Suprapubic skin (tissue), 3 donors: Measurements from ENCODE around the gene F10.

ENCODE experiments used
- EP300 ChIP-seq: sonication (generic); formaldehyde crosslinking; IDR thresholded peaks from one replicate; pipeline ENCODE4 v1.6.1; 2017; ENCODE audit warnings: antibody characterized with exemption
- POLR2A ChIP-seq, 2 donors: fragments of 450-650 bp; IDR thresholded peaks; one replicate each; pipeline ENCODE4 v1.6.1; 2017; ENCODE audit warnings: antibody characterized with exemption in 2 of 2, mild to moderate bottlenecking in 2 of 2, moderate library complexity in 2 of 2
- TF ChIP-seq, protein P1 (sequence below), 2 donors: fragments of 200-600 bp in 1 of 2; fragments of 450-650 bp in 1 of 2; sonication (generic) in 1 of 2; IDR thresholded peaks; one replicate each; pipeline ENCODE4 v1.5.1; 2016 to 2019; ENCODE audit warnings: antibody characterized with exemption in 2 of 2, mild to moderate bottlenecking in 1 of 2, moderate library complexity in 1 of 2

DNA sequence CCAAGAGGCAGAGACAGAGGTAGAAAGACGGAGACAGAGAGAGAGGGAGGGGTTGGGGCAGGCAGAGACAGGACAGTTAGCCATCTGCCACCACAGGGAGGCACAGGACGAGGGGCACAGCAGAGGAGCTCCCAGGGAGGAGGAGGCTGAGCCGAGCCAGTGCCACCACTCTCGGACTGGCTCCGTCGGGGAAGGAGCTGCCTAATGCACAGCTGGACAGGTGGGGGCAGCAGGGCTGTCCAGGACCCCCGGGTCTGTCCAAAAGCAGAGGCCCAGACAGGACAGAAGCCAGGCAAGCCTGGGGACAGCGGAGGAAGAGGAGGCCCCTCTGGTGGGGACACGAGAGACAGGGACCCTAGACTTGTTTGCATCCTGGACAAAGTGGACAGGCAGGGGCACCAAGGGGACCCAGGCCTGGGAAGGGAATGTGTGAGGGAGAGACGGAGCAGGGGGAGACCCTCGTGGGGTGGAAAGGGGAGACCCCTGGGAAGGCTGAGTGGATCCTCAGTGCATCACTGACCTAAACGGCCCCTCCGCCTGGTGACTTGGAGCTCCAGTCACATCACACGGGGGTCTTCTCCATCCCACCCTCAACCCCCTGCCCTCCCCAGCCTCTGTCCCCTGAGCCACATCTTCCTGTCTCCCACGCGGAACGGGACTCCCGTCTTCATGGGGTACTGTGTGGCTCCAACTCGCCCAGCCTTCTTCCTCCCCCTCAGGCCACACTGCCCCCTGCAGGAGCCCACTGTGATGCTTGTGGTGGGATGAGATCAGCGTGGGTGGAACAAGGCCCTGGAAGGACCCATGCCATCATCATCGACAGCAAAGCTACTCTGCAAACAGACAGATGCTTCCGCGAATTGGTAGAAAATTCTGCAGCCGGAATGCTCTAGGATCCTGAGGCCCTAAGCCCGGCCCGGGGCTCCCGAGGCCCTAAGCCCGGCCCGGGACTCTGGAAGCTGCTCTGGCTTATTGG, 915 bp downstream of the F10 start:
- TF ChIP-seq, protein P1, sequence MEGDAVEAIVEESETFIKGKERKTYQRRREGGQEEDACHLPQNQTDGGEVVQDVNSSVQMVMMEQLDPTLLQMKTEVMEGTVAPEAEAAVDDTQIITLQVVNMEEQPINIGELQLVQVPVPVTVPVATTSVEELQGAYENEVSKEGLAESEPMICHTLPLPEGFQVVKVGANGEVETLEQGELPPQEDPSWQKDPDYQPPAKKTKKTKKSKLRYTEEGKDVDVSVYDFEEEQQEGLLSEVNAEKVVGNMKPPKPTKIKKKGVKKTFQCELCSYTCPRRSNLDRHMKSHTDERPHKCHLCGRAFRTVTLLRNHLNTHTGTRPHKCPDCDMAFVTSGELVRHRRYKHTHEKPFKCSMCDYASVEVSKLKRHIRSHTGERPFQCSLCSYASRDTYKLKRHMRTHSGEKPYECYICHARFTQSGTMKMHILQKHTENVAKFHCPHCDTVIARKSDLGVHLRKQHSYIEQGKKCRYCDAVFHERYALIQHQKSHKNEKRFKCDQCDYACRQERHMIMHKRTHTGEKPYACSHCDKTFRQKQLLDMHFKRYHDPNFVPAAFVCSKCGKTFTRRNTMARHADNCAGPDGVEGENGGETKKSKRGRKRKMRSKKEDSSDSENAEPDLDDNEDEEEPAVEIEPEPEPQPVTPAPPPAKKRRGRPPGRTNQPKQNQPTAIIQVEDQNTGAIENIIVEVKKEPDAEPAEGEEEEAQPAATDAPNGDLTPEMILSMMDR (IDR thresholded peaks at IDR 0.05) = no peak
- no peak for TF ChIP-seq POLR2A (IDR thresholded peaks at IDR 0.05)
- no peak for TF ChIP-seq EP300
